NCI-H460 (cell line): ENCODE measurements around the gene RSPH9. TPM values are rescaled to one million over a fixed set of nuclear protein-coding genes. Genes with fewer than 3 reads are reported as not detected.
A peak's percentile ranks its signal among the peaks of the same experiment; 100 is the strongest.
"Not testable (repeated sequence)": the region's sequence is repeated elsewhere in the genome, so short reads cannot be mapped to it uniquely, and the experiment has no call there.

Experiments used
- DNase-seq: peaks from one replicate; pipeline ENCODE4 v3.0.0-alpha.2; 2016; ENCODE audit warnings: low read depth; ENCODE audit errors: extremely low read depth
- total RNA-seq: library from RNA; depleted of rRNA; stranded (reverse); fragments of >200 nt; shearing (Covaris generic); gene quantifications from 2 replicates; pipeline ENCODE4 v1.2.3, GENCODE V29; 2014

The RSPH9 gene
- total RNA-seq, 1 experiment from 2014 or later, result 0.42 TPM

- no peak for DNase-seq
Measured at GRCh38 chr6:43628393-43629103, 16.3 kb upstream of the RSPH9 start.

- DNase-seq, result peak; percentile 97
Measured at GRCh38 chr6:43629104-43629504, 15.7 kb upstream of the RSPH9 start, which contains the start of gene GTPBP2. TSS of gene GTPBP2 (minus strand) at chr6:43629264. CDS start at chr6:43629162, 102 bp downstream.

- peak; percentile 95 for DNase-seq
Measured at GRCh38 chr6:43629505-43630300, 15.1 kb upstream of the RSPH9 start.

- no peak for DNase-seq
Measured at GRCh38 chr6:43630980-43631619, 13.7 kb upstream of the RSPH9 start.

DNA sequence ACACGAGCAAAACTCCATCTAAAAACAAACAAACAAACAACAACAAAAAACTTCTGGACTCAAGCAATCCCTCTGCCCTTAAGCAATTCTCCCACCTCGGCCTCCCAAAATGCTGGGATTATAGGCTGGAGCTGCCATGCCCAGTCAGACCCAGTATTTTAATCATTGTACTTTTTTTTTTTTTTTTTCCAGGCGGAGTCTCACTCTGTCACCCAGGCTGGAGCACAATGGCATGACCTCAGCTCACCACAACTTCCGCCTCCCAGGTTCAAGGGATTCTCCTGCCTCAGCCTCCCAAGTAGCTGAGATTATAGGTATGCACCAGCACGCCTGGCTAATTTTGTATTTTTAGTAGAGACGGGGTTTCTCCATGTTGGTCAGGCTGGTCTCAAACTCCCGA is 11.8 kb upstream of the RSPH9 start:
- not testable (repeated sequence) for DNase-seq

- DNase-seq, result no peak
Measured at GRCh38 chr6:43634702-43635303, 10.0 kb upstream of the RSPH9 start.

- DNase-seq, result peak; percentile 53
Measured at GRCh38 chr6:43635387-43636307, 9.2 kb upstream of the RSPH9 start, which contains the start of gene MAD2L1BP. TSS of gene MAD2L1BP (plus strand) at chr6:43635840. CDS start at chr6:43635876, 36 bp downstream.

DNA sequence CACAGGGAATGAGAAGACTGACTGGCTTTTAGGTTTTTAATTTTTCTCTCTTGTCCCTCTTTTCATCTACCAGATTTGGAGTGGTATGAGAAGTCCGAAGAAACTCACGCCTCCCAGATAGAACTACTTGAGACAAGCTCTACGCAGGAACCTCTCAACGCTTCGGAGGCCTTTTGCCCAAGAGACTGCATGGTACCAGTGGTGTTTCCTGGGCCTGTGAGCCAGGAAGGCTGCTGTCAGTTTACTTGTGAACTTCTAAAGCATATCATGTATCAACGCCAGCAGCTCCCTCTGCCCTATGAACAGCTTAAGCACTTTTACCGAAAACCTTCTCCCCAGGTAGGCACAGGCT is 8.6 kb upstream of the RSPH9 start:
- DNase-seq, result no peak

DNA sequence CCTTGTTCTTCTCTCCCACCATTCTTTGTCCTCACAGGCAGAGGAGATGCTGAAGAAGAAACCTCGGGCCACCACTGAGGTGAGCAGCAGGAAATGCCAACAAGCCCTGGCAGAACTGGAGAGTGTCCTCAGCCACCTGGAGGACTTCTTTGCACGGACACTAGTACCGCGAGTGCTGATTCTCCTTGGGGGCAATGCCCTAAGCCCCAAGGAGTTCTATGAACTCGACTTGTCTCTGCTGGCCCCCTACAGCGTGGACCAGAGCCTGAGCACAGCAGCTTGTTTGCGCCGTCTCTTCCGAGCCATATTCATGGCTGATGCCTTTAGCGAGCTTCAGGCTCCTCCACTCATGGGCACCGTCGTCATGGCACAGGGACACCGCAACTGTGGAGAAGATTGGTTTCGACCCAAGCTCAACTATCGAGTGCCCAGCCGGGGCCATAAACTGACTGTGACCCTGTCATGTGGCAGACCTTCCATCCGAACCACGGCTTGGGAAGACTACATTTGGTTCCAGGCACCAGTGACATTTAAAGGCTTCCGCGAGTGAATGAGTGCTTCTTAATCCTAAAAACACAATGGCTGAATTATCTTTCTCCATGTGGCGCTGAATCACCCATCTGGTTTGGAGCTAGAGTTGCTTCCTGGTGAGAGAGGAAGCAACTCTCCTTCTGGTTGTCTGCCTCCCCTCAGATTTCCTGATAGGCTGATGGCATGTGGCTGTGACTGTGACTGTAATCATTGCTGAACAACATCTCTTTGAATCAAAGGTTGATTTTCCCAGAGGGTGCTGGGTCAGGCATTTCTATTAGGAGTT is 4.6 kb upstream of the RSPH9 start:
- no peak for DNase-seq

GRCh38 chr6:43645613-43645964 is 753 bp downstream of the RSPH9 start:
- no peak for DNase-seq

DNA sequence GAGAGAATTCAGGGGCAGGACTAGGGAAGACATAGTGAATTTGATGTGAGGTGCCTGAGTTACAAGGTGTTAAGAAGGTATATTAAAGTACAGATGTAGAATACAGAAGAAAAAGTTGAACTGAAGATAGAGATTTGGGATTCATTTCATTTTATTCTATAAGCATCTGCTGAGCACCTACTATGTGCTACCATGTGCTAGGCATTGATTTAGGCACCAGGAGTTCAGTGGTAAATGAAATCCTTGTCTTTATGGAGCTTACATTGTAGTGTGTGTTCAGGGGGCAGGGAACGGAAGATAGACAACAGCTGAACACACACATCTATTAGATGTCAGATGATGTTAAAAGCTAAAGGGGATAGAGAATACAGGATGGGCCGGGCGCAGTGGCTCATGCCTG is 2.8 kb downstream of the RSPH9 start:
- DNase-seq, result no peak

DNA sequence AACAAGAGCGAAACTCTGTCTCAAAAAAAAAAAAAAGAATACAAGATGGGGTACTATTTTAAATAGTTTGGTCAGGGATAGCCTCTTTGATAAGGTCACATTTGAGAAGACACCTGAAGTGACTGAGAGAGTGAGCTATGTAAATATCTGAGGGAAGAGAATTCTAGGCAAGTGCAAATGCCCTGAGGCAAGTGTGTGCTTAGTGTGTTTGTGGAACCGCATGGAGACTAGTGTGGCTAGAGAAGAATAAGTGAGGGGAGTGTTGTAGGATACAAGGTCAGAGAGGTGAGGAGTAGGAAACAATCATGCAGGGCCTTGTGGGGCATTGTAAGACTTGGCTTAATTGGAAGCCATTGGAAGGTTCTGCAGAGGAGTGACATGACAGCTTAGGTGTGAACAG is 3.4 kb downstream of the RSPH9 start:
- no peak for DNase-seq

DNA sequence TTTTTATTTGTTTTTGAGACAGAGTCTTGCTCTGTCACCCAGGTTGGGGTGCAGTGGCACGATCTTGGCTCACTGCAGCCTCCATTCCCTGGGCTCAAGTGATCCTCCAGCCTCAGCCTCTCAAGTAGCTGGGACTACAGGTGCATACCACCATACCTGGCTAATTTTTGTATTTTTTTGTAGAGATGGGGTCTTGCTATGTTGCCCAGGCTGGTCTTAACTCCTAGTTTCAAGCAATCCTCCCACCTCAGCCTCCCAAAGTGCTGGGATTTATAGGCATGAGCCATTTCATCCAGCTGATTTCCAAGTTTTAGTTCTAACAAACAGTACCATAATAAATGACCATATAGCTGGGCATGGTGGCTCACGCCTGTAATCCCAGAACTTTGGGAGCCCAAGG is 8.0 kb downstream of the RSPH9 start:
- not testable (repeated sequence) for DNase-seq

- no peak for DNase-seq
Measured at GRCh38 chr6:43657221-43657802, 12.5 kb downstream of the RSPH9 start.

GRCh38 chr6:43658161-43658560 is 13.3 kb downstream of the RSPH9 start:
- no peak for DNase-seq

GRCh38 chr6:43662948-43663347 is 18.1 kb downstream of the RSPH9 start:
- DNase-seq, result not testable (repeated sequence)

DNA sequence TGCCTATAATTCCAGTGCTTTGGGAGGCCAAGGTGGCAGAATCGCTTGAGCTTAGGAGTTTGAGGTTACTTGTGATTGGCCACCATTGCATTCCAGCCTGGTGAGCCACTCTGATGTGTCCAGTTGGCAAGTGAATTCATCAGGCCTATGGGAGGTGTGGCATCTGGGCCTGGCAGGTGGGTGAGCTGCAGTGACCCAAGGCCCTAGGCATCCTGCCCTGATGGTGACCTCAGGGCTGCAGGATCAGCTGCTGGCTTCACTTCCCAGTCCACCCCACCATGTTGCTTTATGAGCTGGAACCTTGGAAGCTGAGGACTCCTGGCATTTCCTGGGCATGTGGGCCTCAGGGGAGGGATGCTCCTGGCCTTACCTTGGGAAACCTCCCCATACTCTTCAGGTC is 20.5 kb downstream of the RSPH9 start:
- no peak for DNase-seq

- DNase-seq, result no peak
Measured at GRCh38 chr6:43666196-43666920, 21.5 kb downstream of the RSPH9 start.
